MM.1S (cell line): ENCODE data around the gene ADAMTS2.

Experiments
- CTCF ChIP-seq: fragments of 300-600 bp; sonication (generic); IDR thresholded peaks from 2 replicates; pipeline ENCODE4 v1.5.1; 2016; ENCODE audit warnings: antibody characterized with exemption, low read length, mixed read lengths
- EZH2 ChIP-seq: fragments of 300-600 bp; sonication (generic); optimal IDR thresholded peaks from 2 replicates; pipeline ENCODE3; 2017; ENCODE audit warnings: low read depth, mild to moderate bottlenecking, antibody characterized with exemption, low read length, mixed read lengths
- EZH2phosphoT487 ChIP-seq: fragments of 300-600 bp; sonication (generic); IDR thresholded peaks from 2 replicates; pipeline ENCODE4 v1.6.1; 2018; ENCODE audit warnings: antibody characterized with exemption, low read length

DNA sequence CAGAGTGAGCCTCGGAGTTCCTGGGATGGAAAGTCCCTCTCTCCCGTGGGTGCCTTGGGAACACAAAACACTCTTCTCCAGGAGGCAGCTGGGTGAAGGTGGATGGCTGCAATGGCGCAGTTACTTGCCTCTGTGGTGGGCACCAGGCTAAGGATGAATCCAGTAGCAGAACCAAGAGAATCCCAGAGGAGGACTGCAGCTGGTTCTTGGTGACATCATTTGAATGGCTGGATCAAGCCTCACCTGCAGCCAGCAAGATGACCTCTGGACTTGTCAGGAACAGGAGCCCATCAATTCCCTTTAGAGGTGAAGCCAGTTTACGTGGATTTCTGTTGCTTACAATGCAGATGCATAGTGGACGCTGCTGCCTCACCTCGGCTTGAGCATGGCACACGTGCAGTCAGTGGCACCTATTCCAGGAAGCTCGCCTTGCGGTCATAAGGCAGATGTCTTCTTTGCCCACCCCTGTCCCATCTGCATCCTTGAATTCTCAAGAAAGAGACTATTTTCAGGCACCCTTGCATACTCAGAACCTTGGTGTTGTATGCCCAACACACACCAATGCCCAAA lies 34.1 kb upstream of the ADAMTS2 start:
- no peak for TF ChIP-seq EZH2
- no peak for TF ChIP-seq CTCF
- no peak for TF ChIP-seq EZH2phosphoT487
